Mucosa of descending colon (tissue), 3 donors: Measurements from ENCODE around the gene NR1H4. TPM values are rescaled to one million over a fixed set of nuclear protein-coding genes. Genes with fewer than 3 reads are reported as not detected.

Experiments used
- ATAC-seq: fragments of 200-7000 bp; cut with Tn5 transposase; one replicate; pipeline ENCODE4 v1.9.1; 2020; ENCODE audit warnings: mild to moderate bottlenecking, moderate library complexity
- DNase-seq, 3 donors: peaks; one replicate each; pipeline ENCODE4 v3.0.0-alpha.2; 2020
- H3K36me3 ChIP-seq: fragments of 200-600 bp; one replicate; pipeline ENCODE4 v1.8.0; 2021; ENCODE audit warnings: low read depth, mild to moderate bottlenecking
- H3K4me1 ChIP-seq: fragments of 200-600 bp; one replicate; pipeline ENCODE4 v1.8.0; 2021; ENCODE audit warnings: low read depth, mild to moderate bottlenecking
- H3K4me3 ChIP-seq: fragments of 200-600 bp; one replicate; pipeline ENCODE4 v1.8.0; 2021; ENCODE audit warnings: mild to moderate bottlenecking
- H3K9me3 ChIP-seq: fragments of 200-600 bp; one replicate; pipeline ENCODE4 v1.8.0; 2021; ENCODE audit warnings: mild to moderate bottlenecking
- intact Hi-C, 2 donors: fragments of 100-400 bp; cut with DNase I in 1 of 2; cut with micrococcal nuclease in 1 of 2; formaldehyde crosslinking; loops; one replicate each; pipeline versions ENCODE4 v1.11.0 to v1.11.1; 2022; cut with DNase I, micrococcal nuclease
- total RNA-seq, 3 donors: library from RNA; stranded (reverse); fragmentation: NEBNext Ultra II Directional in 2 of 3; extraction: Animal tissue kit (Norgen Biotek cat#: 25700) in 2 of 3; gene quantifications; one replicate each; pipeline versions ENCODE4 v1.2.1 to v1.2.4, GENCODE V29; 2021 to 2023
- TF ChIP-seq, protein P1 (sequence below): fragments of 200-600 bp; IDR thresholded peaks from one replicate; pipeline ENCODE4 v1.8.0; 2022; ENCODE audit warnings: antibody characterized with exemption, mild to moderate bottlenecking
- donor health status: DM: no; HTN: no; CAD: no; lungs with moderate emphysema.
- donor health status: DM: no; HTN: no; CAD: no.
- donor health status: DM: no; HTN: yes; CAD: no.

NR1H4 gene
- total RNA-seq, 3 donors from 2014 or later, result 9.4 to 17.6 (median 13.8) TPM

DNA sequence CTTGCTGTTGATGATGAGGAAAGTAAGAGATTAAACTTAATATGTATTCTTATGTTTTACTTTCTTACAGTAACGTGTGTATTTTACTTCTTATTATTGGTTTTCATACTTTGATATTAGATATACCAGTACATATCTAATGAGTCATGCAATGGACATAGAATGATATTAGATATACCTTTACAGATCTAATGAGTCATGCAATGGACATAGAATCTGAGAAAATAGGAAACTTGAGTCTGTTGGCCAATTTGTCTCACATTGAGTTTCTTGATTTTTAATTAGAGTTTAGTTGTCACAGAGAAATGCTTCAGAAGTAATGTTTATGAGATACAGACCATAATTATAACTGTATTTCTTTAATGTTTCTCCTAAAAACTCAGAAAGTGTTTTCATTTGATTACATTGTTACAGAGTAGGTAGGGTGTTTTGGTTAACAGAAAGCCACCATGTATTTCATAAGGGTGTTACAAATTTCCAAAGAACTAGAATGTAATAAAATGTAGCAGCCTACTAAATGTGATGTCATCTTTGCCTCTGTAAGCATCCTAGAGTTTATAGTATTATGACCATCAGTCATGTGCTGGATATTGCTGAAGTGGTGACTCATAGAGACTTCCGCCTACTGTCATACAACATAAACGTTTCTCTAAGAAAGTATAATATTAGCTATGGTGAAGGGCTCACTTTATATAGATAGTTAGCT lies 102.8 kb downstream of the NR1H4 start:
- ATAC-seq (peak; percentile 76), DNase-seq (peak in 1 of 3 donors; percentile 34)
- no peaks in the 10 kb centered on the region for H3K9me3 ChIP-seq
- peaks cover 11% of the 10 kb centered on the region for H3K4me1 ChIP-seq
- TF ChIP-seq, protein P1, sequence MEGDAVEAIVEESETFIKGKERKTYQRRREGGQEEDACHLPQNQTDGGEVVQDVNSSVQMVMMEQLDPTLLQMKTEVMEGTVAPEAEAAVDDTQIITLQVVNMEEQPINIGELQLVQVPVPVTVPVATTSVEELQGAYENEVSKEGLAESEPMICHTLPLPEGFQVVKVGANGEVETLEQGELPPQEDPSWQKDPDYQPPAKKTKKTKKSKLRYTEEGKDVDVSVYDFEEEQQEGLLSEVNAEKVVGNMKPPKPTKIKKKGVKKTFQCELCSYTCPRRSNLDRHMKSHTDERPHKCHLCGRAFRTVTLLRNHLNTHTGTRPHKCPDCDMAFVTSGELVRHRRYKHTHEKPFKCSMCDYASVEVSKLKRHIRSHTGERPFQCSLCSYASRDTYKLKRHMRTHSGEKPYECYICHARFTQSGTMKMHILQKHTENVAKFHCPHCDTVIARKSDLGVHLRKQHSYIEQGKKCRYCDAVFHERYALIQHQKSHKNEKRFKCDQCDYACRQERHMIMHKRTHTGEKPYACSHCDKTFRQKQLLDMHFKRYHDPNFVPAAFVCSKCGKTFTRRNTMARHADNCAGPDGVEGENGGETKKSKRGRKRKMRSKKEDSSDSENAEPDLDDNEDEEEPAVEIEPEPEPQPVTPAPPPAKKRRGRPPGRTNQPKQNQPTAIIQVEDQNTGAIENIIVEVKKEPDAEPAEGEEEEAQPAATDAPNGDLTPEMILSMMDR, result no peak
- H3K4me3 ChIP-seq, result no peak overlapping the region
- H3K36me3 ChIP-seq, result no peaks in the 10 kb centered on the region
- intact Hi-C loops, result no loop called here

DNA sequence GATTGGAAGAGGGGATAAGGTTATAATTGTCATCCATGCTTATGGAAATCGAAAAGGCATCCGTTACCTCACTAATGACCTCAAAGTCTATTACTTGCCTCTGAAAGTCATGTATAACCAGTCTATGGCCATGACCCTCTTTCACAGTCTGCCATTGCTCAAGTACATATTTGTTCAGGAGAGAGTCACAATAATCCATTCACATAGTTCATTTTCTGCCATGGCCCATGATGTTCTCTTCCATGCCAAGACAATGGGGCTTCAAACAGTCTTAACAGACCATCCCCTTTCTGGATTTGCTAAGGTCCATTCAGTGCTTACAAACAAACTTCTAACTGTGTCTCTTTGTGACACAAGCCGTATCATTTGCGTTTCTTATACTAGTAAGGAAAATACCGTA lies 105.3 kb downstream of the NR1H4 start:
- Histone ChIP-seq H3K4me1 (peaks cover 11% of the 10 kb centered on the region), H3K9me3 (peaks cover 14% of the 10 kb centered on the region), H3K4me3 (no peak overlapping the region), H3K36me3 (no peaks in the 10 kb centered on the region)
- no peak for DNase-seq
- TF ChIP-seq, protein P1, result no peak
- intact Hi-C loops, result no loop called here
- ATAC-seq, result no peak

DNA sequence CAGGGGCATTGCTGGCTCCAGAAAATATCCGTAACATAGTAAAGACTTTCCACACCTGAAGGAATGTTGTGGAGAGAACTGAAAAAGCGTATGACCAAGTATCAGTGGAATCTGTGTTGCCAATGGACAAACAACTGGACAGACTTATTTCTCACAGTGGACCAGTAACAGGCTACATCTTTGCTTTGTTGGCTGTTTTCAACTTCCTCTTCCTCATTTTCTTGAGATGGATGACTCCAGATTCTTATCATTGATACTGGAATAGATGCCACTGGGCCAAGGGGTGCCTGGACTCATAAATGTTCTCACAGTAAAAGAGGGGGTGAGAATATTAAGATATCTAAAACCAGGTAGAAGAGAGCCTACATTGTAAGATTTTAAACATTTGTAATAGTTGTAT lies 106.2 kb downstream of the NR1H4 start:
- H3K4me3 ChIP-seq, result no peak overlapping the region
- no peaks in the 10 kb centered on the region for H3K36me3 ChIP-seq
- TF ChIP-seq, protein P1, result no peak
- intact Hi-C loops, result no loop called here
- peaks cover 8% of the 10 kb centered on the region for H3K4me1 ChIP-seq
- DNase-seq (no peak), ATAC-seq (no peak)
- peaks cover 14% of the 10 kb centered on the region for H3K9me3 ChIP-seq

DNA sequence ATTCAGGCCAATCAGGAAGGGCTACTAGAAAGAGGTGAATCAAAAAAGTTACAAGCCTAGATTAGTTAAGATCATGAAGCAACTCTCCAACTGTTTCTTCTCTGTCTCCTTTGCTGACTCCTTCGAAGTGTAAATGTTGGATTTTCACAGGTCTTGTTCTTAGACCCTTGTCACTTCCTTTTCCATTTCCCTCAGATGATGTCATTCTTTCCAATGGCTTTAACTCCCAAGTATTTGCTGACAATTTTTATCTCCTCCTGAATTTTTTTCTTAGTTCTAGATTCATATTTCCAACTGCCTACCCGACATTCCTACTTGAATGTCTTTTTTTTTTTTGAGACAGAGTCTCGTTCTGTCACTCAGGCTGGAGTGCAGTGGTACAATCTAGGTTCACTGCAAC lies 110.6 kb downstream of the NR1H4 start:
- intact Hi-C loops, result no loop called here
- H3K4me1 ChIP-seq, result no peaks in the 10 kb centered on the region
- TF ChIP-seq, protein P1, result no peak
- H3K4me3 ChIP-seq, result no peak overlapping the region
- H3K9me3 ChIP-seq, result peaks cover 31% of the 10 kb centered on the region
- ATAC-seq, result no peak
- H3K36me3 ChIP-seq, result no peaks in the 10 kb centered on the region
- no peak for DNase-seq

DNA sequence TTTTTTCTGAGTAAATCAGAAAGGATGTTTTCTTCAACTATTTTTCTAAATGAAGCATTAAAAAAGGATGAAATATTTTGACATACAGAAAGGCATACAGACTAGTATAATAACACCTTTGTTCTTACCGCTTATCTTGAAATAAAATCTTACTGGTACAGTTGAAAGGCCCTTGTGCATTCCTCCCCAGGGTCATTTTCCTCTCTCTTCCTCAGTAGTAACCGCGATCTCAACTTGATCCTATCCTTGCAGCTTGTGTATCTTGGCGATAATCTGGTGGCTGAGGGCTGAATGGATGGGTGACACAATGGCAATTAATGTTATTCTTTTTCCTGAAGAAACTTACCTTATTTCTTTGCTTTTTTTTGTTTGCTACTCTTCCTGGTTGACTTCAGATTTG lies 118.3 kb downstream of the NR1H4 start:
- DNase-seq, result no peak
- Histone ChIP-seq H3K4me3 (no peak overlapping the region), H3K4me1 (no peaks in the 10 kb centered on the region), H3K36me3 (no peaks in the 10 kb centered on the region), H3K9me3 (peaks cover 15% of the 10 kb centered on the region)
- intact Hi-C loops, result no loop called here
- TF ChIP-seq, protein P1, result no peak
- ATAC-seq, result peak; percentile 53
